Omental fat pad (tissue), 4 donors: Measurements from ENCODE around the gene KRTAP3-1. TPM values are rescaled to one million over a fixed set of nuclear protein-coding genes. Genes with fewer than 3 reads are reported as not detected.

Experiments used
- ATAC-seq: fragments of 150-250 bp; one replicate; pipeline ENCODE4 v1.9.1; 2016; ENCODE audit warnings: mild to moderate bottlenecking, moderate library complexity; ENCODE audit not compliant: low FRiP score
- DNase-seq: peaks from one replicate; pipeline ENCODE4 v3.0.0-alpha.2; 2019; ENCODE audit warnings: low spot score
- CTCF ChIP-seq, 3 donors: fragments of 450-650 bp; IDR thresholded peaks; one replicate each; pipeline ENCODE4 v1.5.1; 2016 to 2017; ENCODE audit warnings: antibody characterized with exemption in 3 of 3, mild to moderate bottlenecking in 3 of 3, moderate library complexity in 2 of 3
- total RNA-seq, 4 donors: library from RNA; depleted of rRNA; stranded (reverse); fragments of >200 nt; gene quantifications; one replicate each; pipeline ENCODE4 v1.1.0, GENCODE V29; 2016

The KRTAP3-1 gene
- total RNA-seq, 4 donors from 2014 or later, result not detected

- TF ChIP-seq CTCF (IDR thresholded peaks at IDR 0.05), result no peak
- no peak for ATAC-seq
- DNase-seq, result no peak
Measured at GRCh38 chr17:40992666-40993065, 16.3 kb downstream of the KRTAP3-1 start.

- ATAC-seq, result no peak
- no peak for TF ChIP-seq CTCF (IDR thresholded peaks at IDR 0.05)
- DNase-seq, result no peak
Measured at GRCh38 chr17:40986920-40987319, 22.0 kb downstream of the KRTAP3-1 start.

GRCh38 chr17:40984226-40984625 is 24.7 kb downstream of the KRTAP3-1 start, which contains the start of gene KRT40:
Gene KRT40, minus strand, starts transcription at chr17:40984326. Its CDS starts 53 bp downstream, at chr17:40984273.
- ATAC-seq, result no peak
- TF ChIP-seq CTCF (IDR thresholded peaks at IDR 0.05), result no peak
- no peak for DNase-seq

- ATAC-seq, result no peak
Measured at GRCh38 chr17:40981115-40981514, 27.8 kb downstream of the KRTAP3-1 start.

GRCh38 chr17:40980596-40980995 is 28.3 kb downstream of the KRTAP3-1 start:
- no peak for ATAC-seq
- no peak for DNase-seq
- TF ChIP-seq CTCF (IDR thresholded peaks at IDR 0.05), result no peak

More at GRCh38 chr17:40981115-40981514, 27.8 kb downstream of the KRTAP3-1 start:
- TF ChIP-seq CTCF (IDR thresholded peaks at IDR 0.05), result no peak
- no peak for DNase-seq

GRCh38 chr17:40980117-40980516 is 28.8 kb downstream of the KRTAP3-1 start:
- ATAC-seq (no peak), DNase-seq (no peak)
- TF ChIP-seq CTCF (IDR thresholded peaks at IDR 0.05), result no peak

GRCh38 chr17:40978575-40979151 is 30.3 kb downstream of the KRTAP3-1 start:
- DNase-seq (no peak), ATAC-seq (no peak)
- no peak for TF ChIP-seq CTCF (IDR thresholded peaks at IDR 0.05)
